GM12878 (cell line): ENCODE measurements around the gene RDM1. TPM values are rescaled to one million over a fixed set of nuclear protein-coding genes. Genes with fewer than 3 reads are reported as not detected.
A peak's percentile ranks its signal among the peaks of the same experiment; 100 is the strongest.

Experiments used
- ATAC-seq: fragments of 200-7000 bp; cut with Tn5 transposase; 3 replicates; pipeline ENCODE4 v1.9.1; 2020; ENCODE audit warnings: mild to moderate bottlenecking, moderate library complexity
- BruUV-seq: library from RNA; stranded (reverse); fragments of 400-500 nt; replicated peaks from 2 replicates; lab custom pipeline; 2021; lab: Mats Ljungman, UMichigan
- CTCF ChIA-PET: fragments of 300-600 bp; sonication (Branson Sonifier 250); formaldehyde crosslinking; extraction: SDS; loops from one replicate; lab custom pipeline; 2021; ENCODE audit warnings: inconsistent platforms; lab: Yijun Ruan, JAX
- POLR2A ChIA-PET: fragments of 350-600 bp; formaldehyde crosslinking; extraction: SDS; loops from one replicate; lab custom pipeline; 2021; ENCODE audit warnings: inconsistent platforms; lab: Charles Lee
- RAD21 ChIA-PET: fragments of 300-600 bp; sonication (Branson Sonifier 250); formaldehyde crosslinking; loops from one replicate; lab custom pipeline; 2023; ENCODE audit warnings: antibody characterized with exemption; ENCODE audit not compliant: unreplicated experiment; lab: Charles Lee
- SMC1A ChIA-PET: fragments of 300-600 bp; sonication (Branson Sonifier 250); formaldehyde crosslinking; loops from one replicate; lab custom pipeline; 2023; ENCODE audit not compliant: unreplicated experiment, uncharacterized antibody; lab: Charles Lee
- DNase-seq: peaks from one replicate; pipeline ENCODE4 v3.0.0-alpha.2; 2011; ENCODE audit warnings: low read depth, low spot score
- FAIRE-seq: peaks from 3 replicates; lab custom pipeline; 2011; peaks lifted over from hg19 to GRCh38; lab: Jason Lieb, UNC
- H2AFZ ChIP-seq: 2 replicates; pipeline ENCODE4 v1.6.0; 2011; ENCODE audit warnings: low read depth, low read length, control low read depth; ENCODE audit not compliant: control insufficient read depth
- H3K27ac ChIP-seq: 2 replicates; pipeline ENCODE4 v1.5.1; 2011; ENCODE audit warnings: control low read depth; ENCODE audit not compliant: control insufficient read depth, insufficient read depth
- H3K27me3 ChIP-seq, 2 experiments: replicated peaks in 1 of 2; 2 replicates each; pipeline versions ENCODE4 v1.6.0 to v1.6.1; 2011; ENCODE audit warnings: low read length in 1 of 2; ENCODE audit not compliant: control insufficient read depth in 2 of 2, insufficient read depth in 2 of 2
- H3K36me3 ChIP-seq, 2 experiments: 2 replicates each; pipeline ENCODE4 v1.5.1; 2011; ENCODE audit warnings: low read length in 1 of 2; ENCODE audit not compliant: control insufficient read depth in 2 of 2, insufficient read depth in 2 of 2
- H3K4me1 ChIP-seq: 2 replicates; pipeline ENCODE4 v1.6.1; 2011; ENCODE audit warnings: mild to moderate bottlenecking, low read length, moderate library complexity, mixed read lengths; ENCODE audit not compliant: control insufficient read depth, insufficient read depth
- H3K4me2 ChIP-seq: 2 replicates; pipeline ENCODE4 v1.6.0; 2011; ENCODE audit warnings: control low read depth; ENCODE audit not compliant: control insufficient read depth, insufficient read depth
- H3K4me3 ChIP-seq: fragments of 200-600 bp; sonication (generic); 2 replicates; pipeline ENCODE4 v1.5.1; 2016
- H3K79me2 ChIP-seq: 2 replicates; pipeline ENCODE4 v1.6.0; 2011; ENCODE audit warnings: low read length; ENCODE audit not compliant: control insufficient read depth, insufficient read depth
- H3K9ac ChIP-seq: 2 replicates; pipeline ENCODE4 v1.8.0; 2011; ENCODE audit warnings: low read length, control low read depth, mixed read lengths; ENCODE audit not compliant: control insufficient read depth, insufficient read depth
- H3K9me3 ChIP-seq: replicated peaks from 3 replicates; pipeline ENCODE4 v1.5.1; 2011; ENCODE audit warnings: mild to moderate bottlenecking, low read length; ENCODE audit not compliant: control insufficient read depth, insufficient read depth
- H4K20me1 ChIP-seq: 2 replicates; pipeline ENCODE4 v1.6.0; 2011; ENCODE audit not compliant: control insufficient read depth, insufficient read depth
- CREB1 ChIP-seq: IDR thresholded peaks from 2 replicates; pipeline ENCODE4 v1.6.1; 2012; ENCODE audit warnings: low read depth, mild to moderate bottlenecking, inconsistent platforms
- E4F1 ChIP-seq: fragments of 450-650 bp; IDR thresholded peaks from 2 replicates; pipeline ENCODE4 v1.6.1; 2018; ENCODE audit warnings: borderline replicate concordance, mild to moderate bottlenecking; ENCODE audit not compliant: partially characterized antibody
- EED ChIP-seq: sonication (generic); IDR thresholded peaks from 2 replicates; pipeline ENCODE4 v1.6.1; 2016; ENCODE audit warnings: antibody characterized with exemption, low read depth
- FOXM1 ChIP-seq: IDR thresholded peaks from 2 replicates; pipeline ENCODE4 v1.6.1; 2012; ENCODE audit warnings: low read depth, mild to moderate bottlenecking, inconsistent platforms, low read length, moderate library complexity
- IKZF2 ChIP-seq, 2 experiments: fragments of 450-650 bp; IDR thresholded peaks; 2 replicates each; pipeline ENCODE4 v1.6.1; 2017; ENCODE audit warnings: mild to moderate bottlenecking in 2 of 2, moderate library complexity in 2 of 2
- LARP7 ChIP-seq: fragments of 450-650 bp; IDR thresholded peaks from 2 replicates; pipeline ENCODE4 v1.6.1; 2017; ENCODE audit warnings: mild to moderate bottlenecking
- MEF2B ChIP-seq: fragments of 450-650 bp; IDR thresholded peaks from 2 replicates; pipeline ENCODE4 v1.6.1; 2018; ENCODE audit warnings: mild to moderate bottlenecking, moderate library complexity; ENCODE audit not compliant: partially characterized antibody, poor library complexity, severe bottlenecking
- MTA2 ChIP-seq: fragments of 450-650 bp; IDR thresholded peaks from 2 replicates; pipeline ENCODE4 v1.6.1; 2016; ENCODE audit warnings: low read depth, mild to moderate bottlenecking, moderate library complexity
- NFIC ChIP-seq: IDR thresholded peaks from 2 replicates; pipeline ENCODE4 v1.6.1; 2012; ENCODE audit warnings: low read depth, mild to moderate bottlenecking, inconsistent platforms, low read length, moderate library complexity
- NKRF ChIP-seq: fragments of 450-650 bp; conservative IDR thresholded peaks from 2 replicates; pipeline ENCODE4 v1.6.1; 2017; ENCODE audit warnings: mild to moderate bottlenecking, moderate library complexity
- RUNX3 ChIP-seq: IDR thresholded peaks from 2 replicates; pipeline ENCODE4 v1.6.1; 2012; ENCODE audit warnings: low read length, inconsistent platforms
- ZNF687 ChIP-seq: fragments of 450-650 bp; IDR thresholded peaks from 2 replicates; pipeline ENCODE4 v1.6.1; 2017; ENCODE audit warnings: mild to moderate bottlenecking, moderate library complexity
- WGBS: methylation state at CpG from one replicate; pipeline ENCODE4 v1.1.6; 2016; ENCODE audit warnings: low lambda C conversion rate; ENCODE audit not compliant: insufficient replicate concordance, insufficient coverage; ENCODE audit errors: missing lambda C conversion rate; 5-methylcytosine and 5-hydroxymethylcytosine counted together
- in situ Hi-C: fragments of 300-500 bp; cut with MboI; formaldehyde crosslinking; loops from 9 replicates; pipeline ENCODE4 v1.14.3; 2018; ENCODE audit warnings: mixed read lengths
- intact Hi-C: fragments of 100-400 bp; cut with micrococcal nuclease; formaldehyde crosslinking; loops from one replicate; pipeline ENCODE4 v1.14.2; 2022; ENCODE audit not compliant: unreplicated experiment
- polyA plus RNA-seq, 11 experiments: library from polyadenylated mRNA; depleted of rRNA in 4 of 11; unstranded in 6 of 11; stranded (reverse) in 5 of 11; fragments of >200 nt; fragmentation: Nextera tagmentation in 4 of 11; fragmentation: Illumina TruSeq in 1 of 11; extraction: Ambion mirVana in 4 of 11; extraction: Trizol in 1 of 11; gene quantifications; 1 replicate in 1 of 11; 2 replicates in 10 of 11; pipeline versions ENCODE4 v1.2.1 to v1.2.3, GENCODE V29; 2011 to 2016; ENCODE audit warnings: inconsistent platforms in 2 of 11, missing spikeins in 2 of 11, low read depth in 1 of 11
- total RNA-seq, 4 experiments: library from RNA; depleted of rRNA in 3 of 4; stranded (reverse); fragments of >200 nt in 3 of 4; fragmentation: Illumina TruSeq in 1 of 4; extraction: Trizol in 1 of 4; gene quantifications; 2 replicates each; pipeline versions ENCODE4 v1.2.1 to v1.2.3, GENCODE V29; 2013 to 2021

Gene RDM1
- total and polyA plus RNA-seq, 10 of the 15 experiments (the other 5 are each of a cell fraction or from before 2014, with no cell fraction given) = 5.7 to 18.4 (median 10.7) TPM

GRCh38 chr17:35895636-35896587 lies 34.7 kb downstream of the RDM1 start:
- no peaks in the 10 kb centered on the region for H3K36me3 ChIP-seq
- H3K9ac ChIP-seq = no peak overlapping the region
- H2AFZ ChIP-seq = peak overlapping the region; percentile 62
- H3K4me1 ChIP-seq = peaks cover 22% of the 10 kb centered on the region
- WGBS = 50% methylated on average over 14 of the region's 14 CpGs
- ChIA-PET CTCF (interaction anchor here (1.1 to 1.6 kb wide), 3 partner anchors 16 to 253 kb away, joined by 3 to 10 read pairs (median 5); partner anchors contain the start of gene CCL5), RAD21 (interaction anchor here (0.5 to 9.4 kb wide), 8 partner anchors 18 to 194 kb away, joined by 3 to 125 read pairs (median 3); partner anchors contain the start of genes CCL3 and CCL5), POLR2A (interaction anchor here (0.6 to 1.6 kb wide), 5 partner anchors 13 to 200 kb away, joined by 3 to 10 read pairs (median 3); partner anchors contain the start of gene CCL5), SMC1A (interaction anchor here (0.9 to 11.3 kb wide), 7 partner anchors 10 to 178 kb away, joined by 3 to 155 read pairs (median 3); partner anchors contain the start of genes CCL5 and RDM1)
- H4K20me1 ChIP-seq = no peaks in the 10 kb centered on the region
- in situ Hi-C loops = no loop called here
- peak overlapping the region; percentile 46 for H3K4me2 ChIP-seq
- BruUV-seq = no TSS peak
- DNase-seq (no peak), FAIRE-seq (no peak), ATAC-seq (peak; percentile 69)
- no peak overlapping the region for H3K4me3 ChIP-seq
- H3K79me2 ChIP-seq = no peaks in the 10 kb centered on the region
- no peaks in the 10 kb centered on the region for H3K27me3 ChIP-seq
- 0 out of 2 replicates have a peak overlapping the region, but pooled peaks have one; percentile 45 for H3K27ac ChIP-seq
- H3K9me3 ChIP-seq = no peaks in the 10 kb centered on the region; the same call in 2 of the 3 replicates
- intact Hi-C loops = no loop called here
- TF ChIP-seq IKZF2 (IDR thresholded peaks at IDR 0.05) (peak; percentile 85 to 88; a peak in 3 of 4 replicates), RUNX3 (peak; percentile 94), CREB1 (0 out of 2 replicates have a peak, but pooled peaks have one; percentile 25), E4F1 (no peak), FOXM1 (peak; percentile 46; the same call in 1 of the 2 replicates), LARP7 (peak; percentile 51; the same call in 1 of the 2 replicates), EED (peak; percentile 79), NKRF (no peak; the same call in 1 of the 2 replicates), MTA2 (peak; percentile 71), MEF2B (peak; percentile 38), NFIC (peak; percentile 73; the same call in 1 of the 2 replicates), ZNF687 (peak; percentile 85)
